SKM-1 (cell line): ENCODE measurements around the gene IL34.
"Not testable (repeated sequence)": the region's sequence is repeated elsewhere in the genome, so short reads cannot be mapped to it uniquely, and the experiment has no call there.

Source experiments
- DNase-seq: peaks from one replicate; lab custom pipeline; 2025; ENCODE audit not compliant: unreplicated experiment; lab: John Stamatoyannopoulos, UW

IL34 gene

GRCh38 chr16:70630960-70631745 is 15.2 kb upstream of the IL34 start:
- DNase-seq: no peak

GRCh38 chr16:70632273-70632672 is 14.1 kb upstream of the IL34 start:
- DNase-seq: no peak

GRCh38 chr16:70633617-70634016 is 12.7 kb upstream of the IL34 start:
- DNase-seq: not testable (repeated sequence)

DNA sequence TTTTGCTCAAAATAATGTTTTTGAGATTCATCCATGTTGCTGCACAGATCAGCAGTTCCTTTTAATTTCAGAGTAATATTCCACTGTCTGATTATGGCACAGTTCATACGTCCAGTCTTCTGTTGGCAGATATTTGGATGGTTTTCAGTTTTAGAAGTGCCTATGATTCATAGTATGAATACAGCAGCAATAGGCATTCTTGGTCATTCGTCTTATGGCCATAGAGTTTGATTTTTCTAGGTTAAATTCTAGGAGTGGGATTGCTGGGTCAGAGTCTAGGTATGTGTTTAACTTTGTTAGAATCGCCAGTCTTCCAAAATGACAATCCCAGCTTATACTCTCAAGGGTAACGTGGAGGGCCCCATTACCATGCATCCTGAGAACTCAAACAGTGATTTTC is 11.5 kb upstream of the IL34 start:
- DNase-seq: no peak

- no peak for DNase-seq
These were observed 10.9 kb upstream of the IL34 start for GRCh38 chr16:70635336-70636016.

DNA sequence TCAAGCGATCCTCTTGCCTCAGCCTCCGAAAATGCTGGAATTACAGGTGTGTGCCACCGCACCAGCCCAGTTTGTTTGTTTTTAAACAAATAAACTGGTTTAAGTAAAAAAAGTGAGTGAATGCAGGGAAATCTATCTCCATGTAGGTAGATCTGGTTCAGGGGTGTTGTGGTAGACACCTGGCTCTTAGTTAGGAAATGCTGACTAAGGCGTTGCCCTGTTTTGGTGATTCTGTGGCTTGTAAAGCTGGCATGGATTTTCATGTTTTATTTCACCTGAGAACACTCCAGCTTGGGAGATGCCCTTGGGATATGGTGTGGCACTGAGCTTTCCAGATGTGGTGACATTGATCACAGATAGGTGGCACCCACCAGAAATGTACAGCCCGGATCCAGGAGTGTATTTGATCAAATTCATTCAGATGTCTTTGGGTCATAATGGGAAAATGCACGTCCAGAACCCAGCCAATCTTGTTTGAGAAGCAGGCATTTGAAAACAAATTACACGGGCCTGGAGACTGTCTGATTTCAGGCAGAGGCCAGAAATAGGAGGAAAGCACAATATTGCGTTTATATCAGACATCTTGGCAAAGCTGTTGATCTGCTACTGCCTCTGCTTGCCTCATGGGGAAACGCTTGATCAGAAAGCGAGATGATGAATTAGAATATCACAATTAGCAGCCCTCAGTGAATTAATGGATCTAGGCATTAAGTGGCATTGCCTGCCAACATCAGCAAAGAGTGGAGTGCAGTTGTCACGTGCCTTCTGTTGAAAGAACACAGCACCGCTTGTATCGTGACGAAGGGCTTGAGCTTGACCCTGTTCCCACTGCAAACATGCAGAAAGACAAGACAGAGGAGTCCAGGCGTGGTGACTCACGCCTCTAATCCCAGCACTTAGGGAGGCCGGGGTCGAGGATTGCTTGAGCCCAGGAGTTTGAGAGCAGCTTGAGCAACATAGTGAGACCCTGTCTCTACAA is 7.3 kb upstream of the IL34 start:
- DNase-seq: no peak

DNA sequence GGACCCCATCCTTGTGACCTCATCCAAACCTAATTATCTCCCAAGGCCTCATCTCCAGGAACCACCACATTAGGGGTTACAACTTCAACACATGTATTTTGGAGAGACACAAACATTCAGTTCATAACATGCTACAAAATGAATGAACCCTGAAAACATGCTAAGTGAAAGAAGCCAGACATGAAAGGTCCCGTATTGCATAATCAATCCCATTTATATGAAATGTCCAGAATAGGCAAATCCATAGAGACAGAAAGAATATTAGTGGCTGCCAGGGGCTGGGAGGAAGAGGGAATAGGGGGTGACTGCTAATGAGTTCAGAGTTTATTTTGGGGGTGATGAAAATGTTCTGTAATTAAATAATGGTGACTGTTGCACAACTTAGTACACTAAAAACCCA is 3.7 kb upstream of the IL34 start:
- DNase-seq: no peak

DNA sequence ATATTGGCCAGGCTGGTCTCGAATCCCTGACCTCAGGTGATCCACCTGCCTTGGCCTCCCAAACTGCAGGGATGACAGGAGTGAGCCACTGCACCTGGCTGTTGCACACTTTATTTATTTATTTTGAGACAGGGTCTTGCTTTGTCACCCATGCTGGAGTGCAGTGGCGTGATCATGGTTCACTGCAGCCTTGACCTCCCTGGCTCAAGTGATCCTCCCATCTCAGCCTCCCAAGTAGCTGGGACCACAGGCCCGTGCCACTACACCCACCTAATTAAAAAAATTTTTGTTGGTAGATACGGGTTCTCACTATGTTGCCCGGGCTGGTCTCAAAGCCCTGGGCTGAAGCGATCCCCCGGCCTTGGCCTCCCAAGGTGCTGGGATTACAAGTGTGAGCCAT is 3.1 kb upstream of the IL34 start:
- DNase-seq: not testable (repeated sequence)

DNA sequence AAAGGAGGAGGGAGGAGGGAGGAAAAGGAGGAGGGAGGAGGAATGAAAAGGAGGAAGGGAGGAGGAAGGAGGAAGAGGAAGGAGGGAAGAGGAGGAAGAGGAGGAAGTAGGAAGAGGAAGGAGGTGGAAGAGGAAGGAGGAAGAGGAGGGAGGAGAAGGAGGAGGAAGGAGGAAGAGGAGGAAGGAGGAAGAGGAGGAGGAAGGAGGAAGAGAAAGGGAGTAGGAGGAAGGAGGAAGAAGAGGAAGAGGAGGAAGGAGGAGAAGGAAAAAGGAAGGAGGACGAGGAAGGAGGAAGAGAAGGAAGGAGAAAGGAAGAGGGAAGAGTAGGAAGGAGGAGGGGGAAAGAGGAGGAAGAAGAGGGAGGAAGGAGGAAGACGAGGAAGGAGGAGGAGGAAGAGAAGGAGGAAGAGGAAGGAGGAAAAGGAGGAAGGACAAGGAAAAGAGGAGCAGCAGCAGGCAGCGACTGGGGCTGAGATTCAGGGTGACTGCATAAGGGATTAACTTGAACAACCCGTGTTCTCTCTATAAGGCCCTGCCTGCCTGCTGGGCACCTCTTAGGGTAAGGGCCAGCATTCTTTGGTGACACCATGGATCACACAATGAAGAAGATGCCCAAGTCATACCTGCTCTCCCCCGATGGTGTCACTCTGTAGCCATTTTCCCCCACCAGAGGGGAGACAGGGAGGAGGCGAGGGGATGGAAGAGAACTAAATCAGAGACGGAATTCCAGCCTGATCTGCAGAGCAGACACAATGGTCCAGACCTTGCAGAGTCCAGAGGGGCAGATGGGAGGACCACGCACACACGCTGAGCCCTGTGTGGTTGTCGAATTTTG is 1.4 kb upstream of the IL34 start:
- no peak for DNase-seq

DNA sequence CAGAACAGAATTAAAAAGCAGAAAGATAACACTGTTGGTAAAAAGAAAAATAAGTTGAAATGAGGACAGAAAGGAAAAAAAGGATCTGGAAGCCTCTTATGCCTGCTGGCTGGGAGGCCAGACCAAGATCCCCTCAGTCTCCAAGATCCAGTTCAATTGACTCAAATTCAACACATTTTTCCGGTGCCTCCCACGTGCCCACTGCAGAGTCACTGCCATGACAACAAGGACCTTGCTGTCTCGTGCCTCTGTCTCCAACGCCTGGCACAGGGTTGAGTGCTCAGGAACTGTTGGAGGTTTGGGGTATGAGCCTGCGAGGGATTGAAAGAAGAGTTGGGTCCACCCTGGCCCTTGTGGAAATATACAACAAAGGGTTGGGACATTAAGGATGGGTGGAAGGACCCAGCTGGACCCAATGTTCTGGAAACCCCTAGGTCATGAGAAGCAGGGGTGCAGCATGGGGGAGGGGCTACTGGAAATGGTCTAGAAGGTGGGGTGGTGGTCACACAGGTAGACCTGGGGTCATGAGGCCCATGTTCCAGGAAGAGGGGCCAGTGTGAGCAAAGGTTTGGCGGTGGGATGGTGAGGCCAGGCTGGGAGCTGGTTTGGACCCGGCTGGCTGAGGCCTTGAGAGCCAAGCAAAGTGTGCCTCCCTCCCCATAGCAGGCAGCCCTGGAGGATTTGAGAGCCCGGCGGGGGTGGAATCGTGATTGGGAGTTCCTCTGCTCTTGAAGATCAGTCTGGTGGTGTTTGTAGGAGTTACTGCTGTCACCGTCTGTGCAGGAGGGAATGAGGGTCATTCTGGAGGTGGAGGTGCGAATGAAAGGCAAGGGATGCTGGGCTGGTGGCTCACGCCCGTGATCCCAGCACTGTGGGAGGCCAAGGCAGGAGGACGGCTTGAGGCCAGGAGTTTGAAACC is 1.3 kb downstream of the IL34 start:
- DNase-seq: no peak

- DNase-seq: no peak
These were observed 2.2 kb downstream of the IL34 start for GRCh38 chr16:70648606-70649005.

DNA sequence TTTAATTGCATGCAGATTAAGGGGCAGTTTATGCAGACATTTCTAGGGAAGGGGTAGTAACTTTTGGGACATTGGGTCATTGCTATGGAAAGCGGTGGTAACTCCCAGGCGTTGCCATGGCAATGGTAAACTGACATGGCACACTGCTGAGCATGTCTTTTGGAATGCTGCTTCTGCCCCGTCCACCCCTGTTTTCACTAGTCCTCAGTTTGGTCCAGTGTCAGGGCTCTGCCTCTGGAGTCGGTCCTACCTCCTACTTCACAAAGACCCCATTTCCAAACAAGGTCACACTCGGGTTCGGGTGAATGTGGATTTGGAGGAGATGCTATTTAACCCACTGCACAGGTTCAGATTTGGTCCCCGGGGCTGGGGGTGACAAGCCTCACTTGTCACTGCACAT is 2.9 kb downstream of the IL34 start:
- DNase-seq: no peak

GRCh38 chr16:70650216-70650615 is 3.9 kb downstream of the IL34 start:
- DNase-seq: no peak

DNA sequence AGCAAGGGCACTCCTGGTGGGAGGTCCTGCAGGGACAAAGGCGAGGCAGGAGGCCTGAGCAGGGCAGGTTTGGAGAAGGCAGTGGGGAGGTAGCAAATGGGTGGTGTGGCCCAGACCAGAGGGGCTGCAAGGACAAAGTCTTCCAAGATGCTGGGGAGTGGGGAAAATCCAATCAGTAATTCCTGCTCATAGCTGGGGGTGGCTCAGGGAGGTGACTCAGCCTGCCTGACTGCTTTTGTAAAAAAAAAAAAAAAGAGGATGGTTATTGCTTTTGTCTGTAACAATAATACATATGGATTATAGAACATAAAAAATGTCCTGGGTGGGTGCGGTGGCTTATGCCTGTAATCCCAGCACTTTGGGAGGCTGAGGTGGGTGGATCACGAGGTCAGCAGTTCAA is 5.2 kb downstream of the IL34 start:
- DNase-seq: no peak

DNA sequence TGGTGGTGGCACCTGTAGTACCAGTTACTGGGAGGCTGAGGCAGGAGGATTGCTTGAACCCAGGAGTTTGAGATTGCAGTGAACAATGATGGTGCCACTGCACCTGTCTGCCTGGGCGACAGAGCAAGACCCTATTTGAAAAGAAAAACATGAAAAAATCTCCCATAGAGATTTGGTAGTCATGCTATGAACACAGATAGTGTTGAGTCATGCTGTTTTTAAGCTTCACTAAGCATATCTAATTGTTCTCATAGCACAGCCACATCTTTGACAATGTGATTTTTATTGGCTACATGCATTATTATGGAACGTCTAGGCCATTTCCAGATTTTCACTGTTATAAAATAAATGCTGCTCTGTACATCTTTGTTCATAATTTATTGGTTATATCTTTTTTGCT is 6.0 kb downstream of the IL34 start:
- no peak for DNase-seq

- DNase-seq: no peak
These were observed 7.0 kb downstream of the IL34 start for GRCh38 chr16:70653406-70653805.

DNA sequence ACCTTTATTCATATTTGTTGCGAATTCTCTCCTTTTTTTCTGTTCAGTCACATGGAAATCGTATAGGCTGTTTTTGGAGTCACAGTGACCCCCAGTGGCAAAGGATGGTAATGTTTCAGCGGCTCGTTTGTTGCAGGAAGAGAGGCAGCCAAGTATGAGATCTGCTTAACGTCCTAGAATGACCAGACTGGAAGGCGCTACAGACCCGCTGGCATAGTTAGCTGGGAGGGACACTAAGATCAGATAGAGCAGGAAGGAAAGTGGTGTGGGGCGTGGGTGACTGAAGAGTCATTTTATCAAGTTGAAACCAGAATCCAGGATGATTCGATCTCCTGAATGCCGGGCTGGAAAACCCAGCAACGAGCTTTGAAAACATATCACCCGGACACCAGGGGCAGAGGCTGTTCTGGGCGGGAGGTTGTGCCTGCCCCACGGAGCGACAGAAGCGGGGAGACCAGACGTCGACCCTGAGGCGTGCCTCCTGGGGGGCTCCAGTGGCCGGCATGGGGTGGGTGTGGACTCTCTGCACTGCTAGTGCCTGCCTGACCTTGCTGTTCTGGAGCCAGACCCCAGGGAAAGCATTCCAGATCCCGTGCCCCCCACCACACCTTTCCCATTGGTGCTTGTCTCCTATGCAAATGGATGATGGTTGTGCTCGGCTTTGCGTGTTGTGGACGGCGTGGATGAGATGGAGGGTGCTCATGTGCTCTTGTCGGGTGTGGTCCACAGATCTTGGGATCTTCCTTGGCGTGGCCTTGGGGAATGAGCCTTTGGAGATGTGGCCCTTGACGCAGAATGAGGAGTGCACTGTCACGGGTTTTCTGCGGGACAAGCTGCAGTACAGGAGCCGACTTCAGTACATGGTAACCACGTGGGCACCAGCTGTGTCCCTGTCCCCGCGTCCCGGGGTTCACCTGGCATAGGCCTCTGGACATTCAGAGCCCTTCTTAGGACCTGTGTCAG is 7.7 kb downstream of the IL34 start:
- DNase-seq: peak; percentile 26

DNA sequence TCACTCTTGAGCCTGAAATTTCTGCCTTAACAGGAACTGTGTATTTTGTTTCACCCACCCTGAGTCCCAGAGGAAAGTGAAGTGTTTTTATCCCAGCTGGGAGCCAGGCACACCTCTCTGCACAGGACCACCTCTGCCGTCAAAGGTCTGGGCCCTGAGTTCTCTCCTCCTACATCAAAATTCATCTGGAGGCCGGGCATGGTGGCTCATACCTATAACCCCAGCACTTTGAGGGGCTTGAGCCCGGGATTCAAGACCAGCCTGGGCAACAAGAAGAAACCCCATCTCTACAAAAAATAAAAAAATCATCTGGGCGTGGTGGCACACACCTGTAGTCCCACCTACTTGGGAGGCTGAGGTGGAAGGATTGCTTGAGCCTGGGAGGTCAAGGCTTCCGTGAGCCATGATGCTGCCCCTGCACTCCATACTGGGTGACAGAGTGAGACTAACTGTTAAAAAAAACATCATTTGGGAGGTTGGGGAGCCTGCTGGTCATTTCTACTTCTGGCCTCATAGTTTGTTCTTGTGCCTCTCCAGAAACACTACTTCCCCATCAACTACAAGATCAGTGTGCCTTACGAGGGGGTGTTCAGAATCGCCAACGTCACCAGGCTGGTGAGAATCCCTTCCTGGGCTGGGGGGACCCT is 9.8 kb downstream of the IL34 start:
- no peak for DNase-seq
